ENCODE data around the gene PALD1. TPM values are rescaled to one million over a fixed set of nuclear protein-coding genes. Genes with fewer than 3 reads are reported as not detected.

PALD1 gene
- total RNA-seq, 2 donors from 2014 or later = 17.3 to 19.7 TPM

DNA sequence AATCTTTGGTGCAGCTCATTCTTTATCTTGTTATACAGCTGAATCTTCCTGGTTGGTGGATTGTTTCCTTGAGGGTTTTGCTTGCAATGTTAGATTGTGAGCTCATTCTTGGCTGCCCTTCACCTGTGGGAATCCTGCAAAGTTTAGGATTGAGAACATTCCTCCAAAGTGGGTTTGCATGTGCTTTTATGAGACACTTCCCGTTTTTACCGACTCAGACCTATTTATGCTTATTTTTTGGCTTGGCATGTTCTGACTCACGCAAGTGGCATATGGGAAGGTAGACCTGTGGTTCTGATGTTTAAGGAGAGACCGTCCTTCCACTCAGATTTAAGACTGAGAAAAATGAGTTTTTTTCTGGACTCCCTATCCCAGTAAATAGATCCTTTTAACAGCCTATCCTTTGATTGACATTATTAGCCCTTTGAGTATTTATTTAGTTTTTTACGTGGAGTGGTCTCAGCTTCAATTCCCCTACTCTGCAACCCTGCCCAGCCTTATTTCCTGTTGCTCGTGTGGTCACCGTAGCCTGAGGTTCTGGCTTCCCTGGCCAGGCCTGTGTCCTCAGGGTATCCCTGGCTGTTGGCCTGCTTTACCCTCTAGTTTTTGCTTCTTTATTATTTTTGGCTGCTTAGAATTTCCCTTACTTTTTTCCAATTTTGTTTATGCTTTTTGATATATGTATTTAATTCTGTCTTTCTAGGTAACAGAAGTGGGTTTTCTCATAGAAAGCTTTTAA, 137.4 kb downstream of the PALD1 start:
- Histone ChIP-seq H3K27me3 (ENCODE audit: control insufficient read depth, insufficient read depth, low read length, poor library complexity, severe bottlenecking) (no peaks in the 10 kb centered on the region), H3K4me3 (ENCODE audit: low read length) (no peak overlapping the region), H3K9ac (ENCODE audit: extremely low read depth, low read length, poor library complexity, severe bottlenecking) (no peak overlapping the region), H3K9me3 (ENCODE audit: control insufficient read depth, low read length) (peaks cover 19% of the 10 kb centered on the region), H3K36me3 (ENCODE audit: control insufficient read depth, insufficient read depth, low read length) (no peaks in the 10 kb centered on the region), H3K27ac (ENCODE audit: low read depth, low read length) (no peak overlapping the region), H3K4me1 (ENCODE audit: control insufficient read depth, insufficient read depth, low read length) (no peaks in the 10 kb centered on the region)
- H3K9me3 Mint-ChIP-seq = peaks cover 20% of the 10 kb centered on the region
- DNase-seq = no peak
- 91 to 96% methylated on average over 6 to 7 of the region's 7 CpGs for WGBS, 2 experiments (ENCODE audit: insufficient coverage in 1 of 2, insufficient read length in 1 of 2)
- TF ChIP-seq, protein P1, sequence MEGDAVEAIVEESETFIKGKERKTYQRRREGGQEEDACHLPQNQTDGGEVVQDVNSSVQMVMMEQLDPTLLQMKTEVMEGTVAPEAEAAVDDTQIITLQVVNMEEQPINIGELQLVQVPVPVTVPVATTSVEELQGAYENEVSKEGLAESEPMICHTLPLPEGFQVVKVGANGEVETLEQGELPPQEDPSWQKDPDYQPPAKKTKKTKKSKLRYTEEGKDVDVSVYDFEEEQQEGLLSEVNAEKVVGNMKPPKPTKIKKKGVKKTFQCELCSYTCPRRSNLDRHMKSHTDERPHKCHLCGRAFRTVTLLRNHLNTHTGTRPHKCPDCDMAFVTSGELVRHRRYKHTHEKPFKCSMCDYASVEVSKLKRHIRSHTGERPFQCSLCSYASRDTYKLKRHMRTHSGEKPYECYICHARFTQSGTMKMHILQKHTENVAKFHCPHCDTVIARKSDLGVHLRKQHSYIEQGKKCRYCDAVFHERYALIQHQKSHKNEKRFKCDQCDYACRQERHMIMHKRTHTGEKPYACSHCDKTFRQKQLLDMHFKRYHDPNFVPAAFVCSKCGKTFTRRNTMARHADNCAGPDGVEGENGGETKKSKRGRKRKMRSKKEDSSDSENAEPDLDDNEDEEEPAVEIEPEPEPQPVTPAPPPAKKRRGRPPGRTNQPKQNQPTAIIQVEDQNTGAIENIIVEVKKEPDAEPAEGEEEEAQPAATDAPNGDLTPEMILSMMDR (conservative IDR thresholded peaks at IDR 0.05) = no peak
- H3K27ac Mint-ChIP-seq = no peak overlapping the region
- no peaks in the 10 kb centered on the region for H3K4me1 Mint-ChIP-seq
- no peaks in the 10 kb centered on the region for H3K27me3 Mint-ChIP-seq (ENCODE audit: insufficient read depth)
- peaks cover 5% of the 10 kb centered on the region for H3K36me3 Mint-ChIP-seq (ENCODE audit: low read depth)
- H3K4me3 Mint-ChIP-seq = no peak overlapping the region

DNA sequence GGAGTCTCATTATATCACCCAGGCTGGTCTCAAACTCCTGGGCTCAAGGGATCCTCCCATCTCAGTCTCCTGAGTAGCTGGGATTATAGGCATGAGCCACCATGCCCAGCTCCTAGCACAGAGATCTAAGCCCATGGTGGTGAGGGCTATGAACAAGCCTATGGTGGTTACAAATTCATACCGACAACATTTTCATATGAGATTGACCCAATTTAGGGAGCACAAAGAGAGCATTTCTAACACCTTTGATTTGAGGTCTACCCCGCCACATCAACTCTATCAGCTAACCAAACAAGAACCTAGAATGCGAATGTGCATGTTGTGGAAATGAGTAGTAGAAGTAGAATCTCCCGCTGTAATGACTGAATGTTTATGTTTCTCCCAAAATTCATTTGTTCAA, 138.2 kb downstream of the PALD1 start:
- Histone ChIP-seq H3K9me3 (ENCODE audit: control insufficient read depth, low read length) (peaks cover 20% of the 10 kb centered on the region), H3K4me1 (ENCODE audit: control insufficient read depth, insufficient read depth, low read length) (no peaks in the 10 kb centered on the region), H3K36me3 (ENCODE audit: control insufficient read depth, insufficient read depth, low read length) (no peaks in the 10 kb centered on the region), H3K9ac (ENCODE audit: extremely low read depth, low read length, poor library complexity, severe bottlenecking) (no peak overlapping the region), H3K27ac (ENCODE audit: low read depth, low read length) (no peak overlapping the region), H3K4me3 (ENCODE audit: low read length) (no peak overlapping the region), H3K27me3 (ENCODE audit: control insufficient read depth, insufficient read depth, low read length, poor library complexity, severe bottlenecking) (no peaks in the 10 kb centered on the region)
- H3K9me3 Mint-ChIP-seq = peaks cover 25% of the 10 kb centered on the region
- H3K4me3 Mint-ChIP-seq = no peak overlapping the region
- H3K27me3 Mint-ChIP-seq (ENCODE audit: insufficient read depth) = no peaks in the 10 kb centered on the region
- H3K36me3 Mint-ChIP-seq (ENCODE audit: low read depth) = peaks cover 5% of the 10 kb centered on the region
- no peak overlapping the region for H3K27ac Mint-ChIP-seq
- H3K4me1 Mint-ChIP-seq = no peaks in the 10 kb centered on the region
- 100% methylated on average over 2 of the region's 4 CpGs; no CpG with 5 or more reads in 1 of the 2 experiments for WGBS, 2 experiments (ENCODE audit: insufficient coverage in 1 of 2, insufficient read length in 1 of 2)
- no peak for DNase-seq
- TF ChIP-seq, protein P1 (conservative IDR thresholded peaks at IDR 0.05) = no peak

Other genes starting within 250 kb of the PALD1 start
- 10 to 100 TPM; 63.3 to 72.1 TPM for gene PPA1, start 245.3 kb upstream of the PALD1 start, total RNA-seq
- under 1 TPM in 1 of 2 donors, not detected in 1; 0.02 TPM for gene NPFFR1, start 194.8 kb upstream of the PALD1 start, total RNA-seq
- gene LRRC20, start 96.1 kb upstream of the PALD1 start, total RNA-seq = 10 to 100 TPM; 12.9 to 23.0 TPM
- 100 to 1,000 TPM; 103 to 119 TPM for gene EIF4EBP2, start 74.6 kb upstream of the PALD1 start, total RNA-seq
- gene NODAL, start 37.1 kb upstream of the PALD1 start, total RNA-seq = 10 to 100 TPM; 18.2 to 71.0 TPM
- gene PRF1, start 124.0 kb downstream of the PALD1 start, total RNA-seq = not detected
- gene ADAMTS14, start 193.7 kb downstream of the PALD1 start, total RNA-seq = under 1 TPM; 0.44 to 0.79 TPM